Measurements from ENCODE around the gene NOL6. TPM values are rescaled to one million over a fixed set of nuclear protein-coding genes. Genes with fewer than 3 reads are reported as not detected.

The NOL6 gene
- total RNA-seq, 1 donor from 2014 or later, result 34.3 TPM

DNA sequence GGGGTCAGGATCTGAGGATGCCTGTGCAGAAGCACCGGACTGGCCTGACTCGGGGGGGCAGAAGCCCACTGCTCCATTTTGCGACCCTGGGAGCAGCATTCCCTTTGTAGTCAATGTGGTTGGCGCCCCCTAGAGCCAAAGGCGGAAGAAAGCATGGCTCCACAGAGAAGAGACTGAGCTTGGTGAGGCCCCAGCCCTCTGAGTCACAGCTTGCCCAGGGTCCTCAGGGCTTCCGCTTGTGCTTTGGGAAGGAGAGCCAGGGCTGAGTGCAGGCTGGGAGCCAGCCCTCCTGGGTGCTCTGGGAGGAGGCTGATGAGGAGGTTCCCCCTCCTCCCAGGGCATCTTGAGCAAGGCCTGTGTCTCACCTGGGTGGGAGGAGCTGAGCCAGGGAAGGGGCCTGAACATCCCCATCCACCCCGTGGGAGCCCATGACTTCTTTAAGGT lies 20.9 kb downstream of the NOL6 start:
- Mint-ChIP-seq H3K27me3 (ENCODE audit: unreplicated experiment) (no peaks in the 10 kb centered on the region), H3K4me1 (ENCODE audit: unreplicated experiment) (peaks cover 10% of the 10 kb centered on the region), H3K36me3 (ENCODE audit: unreplicated experiment) (no peaks in the 10 kb centered on the region), H3K9me3 (ENCODE audit: unreplicated experiment) (no peaks in the 10 kb centered on the region), H3K27ac (ENCODE audit: unreplicated experiment) (no peak overlapping the region), H3K4me3 (ENCODE audit: unreplicated experiment) (no peak overlapping the region)
- TF ChIP-seq, protein P1, sequence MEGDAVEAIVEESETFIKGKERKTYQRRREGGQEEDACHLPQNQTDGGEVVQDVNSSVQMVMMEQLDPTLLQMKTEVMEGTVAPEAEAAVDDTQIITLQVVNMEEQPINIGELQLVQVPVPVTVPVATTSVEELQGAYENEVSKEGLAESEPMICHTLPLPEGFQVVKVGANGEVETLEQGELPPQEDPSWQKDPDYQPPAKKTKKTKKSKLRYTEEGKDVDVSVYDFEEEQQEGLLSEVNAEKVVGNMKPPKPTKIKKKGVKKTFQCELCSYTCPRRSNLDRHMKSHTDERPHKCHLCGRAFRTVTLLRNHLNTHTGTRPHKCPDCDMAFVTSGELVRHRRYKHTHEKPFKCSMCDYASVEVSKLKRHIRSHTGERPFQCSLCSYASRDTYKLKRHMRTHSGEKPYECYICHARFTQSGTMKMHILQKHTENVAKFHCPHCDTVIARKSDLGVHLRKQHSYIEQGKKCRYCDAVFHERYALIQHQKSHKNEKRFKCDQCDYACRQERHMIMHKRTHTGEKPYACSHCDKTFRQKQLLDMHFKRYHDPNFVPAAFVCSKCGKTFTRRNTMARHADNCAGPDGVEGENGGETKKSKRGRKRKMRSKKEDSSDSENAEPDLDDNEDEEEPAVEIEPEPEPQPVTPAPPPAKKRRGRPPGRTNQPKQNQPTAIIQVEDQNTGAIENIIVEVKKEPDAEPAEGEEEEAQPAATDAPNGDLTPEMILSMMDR (IDR thresholded peaks at IDR 0.05), result peak; percentile 81
- DNase-seq (ENCODE audit: extremely low spot score, unreplicated experiment), result peak; percentile 87

DNA sequence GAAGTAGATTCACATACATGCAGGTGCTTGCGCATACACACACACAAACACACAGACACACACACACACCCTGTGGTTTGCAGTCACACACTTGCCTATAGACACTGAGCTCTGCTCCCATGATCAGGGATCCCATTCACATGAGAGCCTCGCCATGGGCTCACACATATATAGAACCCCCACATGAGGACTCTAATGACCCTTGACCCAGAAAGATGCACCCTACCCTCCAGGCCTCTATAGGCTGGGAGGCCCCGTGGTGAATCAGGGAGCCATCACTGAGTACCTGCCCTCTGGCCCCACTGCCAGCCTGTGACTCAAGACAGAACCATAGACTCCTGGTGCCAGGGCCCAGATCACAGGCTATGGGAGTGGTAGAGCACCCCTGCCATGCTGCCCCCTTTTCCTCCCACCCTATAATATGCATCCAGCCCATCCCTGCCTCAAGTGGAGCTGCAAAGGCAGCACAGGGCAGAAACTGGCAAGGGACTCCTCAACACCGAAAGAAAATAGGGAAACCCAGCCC lies 23.0 kb downstream of the NOL6 start:
- H3K4me1 Mint-ChIP-seq (ENCODE audit: unreplicated experiment), result peaks cover 19% of the 10 kb centered on the region
- no peaks in the 10 kb centered on the region for H3K27me3 Mint-ChIP-seq (ENCODE audit: unreplicated experiment)
- H3K4me3 Mint-ChIP-seq (ENCODE audit: unreplicated experiment), result no peak overlapping the region
- no peak for DNase-seq (ENCODE audit: extremely low spot score, unreplicated experiment)
- H3K9me3 Mint-ChIP-seq (ENCODE audit: unreplicated experiment), result no peaks in the 10 kb centered on the region
- H3K36me3 Mint-ChIP-seq (ENCODE audit: unreplicated experiment), result no peaks in the 10 kb centered on the region
- H3K27ac Mint-ChIP-seq (ENCODE audit: unreplicated experiment), result no peak overlapping the region
- TF ChIP-seq, protein P1 (IDR thresholded peaks at IDR 0.05), result no peak

GRCh38 chr9:33449715-33450114 lies 24.0 kb downstream of the NOL6 start:
- no peaks in the 10 kb centered on the region for H3K9me3 Mint-ChIP-seq (ENCODE audit: unreplicated experiment)
- no peaks in the 10 kb centered on the region for H3K36me3 Mint-ChIP-seq (ENCODE audit: unreplicated experiment)
- no peaks in the 10 kb centered on the region for H3K27me3 Mint-ChIP-seq (ENCODE audit: unreplicated experiment)
- H3K4me3 Mint-ChIP-seq (ENCODE audit: unreplicated experiment), result no peak overlapping the region
- no peak overlapping the region for H3K27ac Mint-ChIP-seq (ENCODE audit: unreplicated experiment)
- peaks cover 19% of the 10 kb centered on the region for H3K4me1 Mint-ChIP-seq (ENCODE audit: unreplicated experiment)
- no peak for DNase-seq (ENCODE audit: extremely low spot score, unreplicated experiment)
- TF ChIP-seq, protein P1 (IDR thresholded peaks at IDR 0.05), result no peak

- Mint-ChIP-seq H3K4me1 (ENCODE audit: unreplicated experiment) (peaks cover 15% of the 10 kb centered on the region), H3K9me3 (ENCODE audit: unreplicated experiment) (no peaks in the 10 kb centered on the region), H3K4me3 (ENCODE audit: unreplicated experiment) (peak overlapping the region; percentile 62), H3K27me3 (ENCODE audit: unreplicated experiment) (no peaks in the 10 kb centered on the region), H3K36me3 (ENCODE audit: unreplicated experiment) (no peaks in the 10 kb centered on the region), H3K27ac (ENCODE audit: unreplicated experiment) (no peak overlapping the region)
- TF ChIP-seq, protein P1 (IDR thresholded peaks at IDR 0.05), result no peak
- DNase-seq (ENCODE audit: extremely low spot score, unreplicated experiment), result no peak
These were observed 25.7 kb downstream of the NOL6 start for GRCh38 chr9:33447799-33448553.

- H3K36me3 Mint-ChIP-seq (ENCODE audit: unreplicated experiment), result no peaks in the 10 kb centered on the region
- DNase-seq (ENCODE audit: extremely low spot score, unreplicated experiment), result peak; percentile 86
- peak within 1 kb of the TSS; percentile 75 for H3K4me3 Mint-ChIP-seq (ENCODE audit: unreplicated experiment)
- no peaks in the 10 kb centered on the region for H3K27me3 Mint-ChIP-seq (ENCODE audit: unreplicated experiment)
- TF ChIP-seq, protein P1 (IDR thresholded peaks at IDR 0.05), result peak; percentile 39
- H3K27ac Mint-ChIP-seq (ENCODE audit: unreplicated experiment), result no peak within 1 kb of the TSS
- H3K4me1 Mint-ChIP-seq (ENCODE audit: unreplicated experiment), result peaks cover 10% of the 10 kb centered on the region
- no peaks in the 10 kb centered on the region for H3K9me3 Mint-ChIP-seq (ENCODE audit: unreplicated experiment)
These were observed 26.6 kb downstream of the NOL6 start, which contains the start of gene AQP3 for GRCh38 chr9:33446946-33447798. Gene AQP3 (minus strand): TSS chr9:33447593. CDS start chr9:33447530, 63 bp downstream.

Data from osteocyte (in vitro differentiated cells).